Psoas muscle (tissue), 8 donors: ENCODE measurements around the gene RABGGTA. TPM values are rescaled to one million over a fixed set of nuclear protein-coding genes. Genes with fewer than 3 reads are reported as not detected.

Experiments
- ATAC-seq, 4 donors: fragments of 200-7000 bp; cut with Tn5 transposase; one replicate each; pipeline ENCODE4 v1.9.1; 2020; ENCODE audit warnings: moderate library complexity in 3 of 4, mild to moderate bottlenecking in 2 of 4
- DNase-seq, 2 donors: peaks; one replicate each; pipeline ENCODE4 v3.0.0-alpha.2; 2020
- H3K27ac ChIP-seq: fragments of 200-600 bp; one replicate; pipeline ENCODE4 v1.8.0; 2022
- H3K27me3 ChIP-seq, 3 donors: fragments of 200-600 bp in 1 of 3; one replicate each; pipeline versions ENCODE4 v1.6.1 to v1.8.0; 2013 to 2022; ENCODE audit warnings: low read length in 2 of 3, mild to moderate bottlenecking in 2 of 3, moderate library complexity in 1 of 3; ENCODE audit not compliant: insufficient read depth in 3 of 3
- H3K36me3 ChIP-seq, 2 donors: fragments of 200-600 bp in 1 of 2; one replicate each; pipeline versions ENCODE4 v1.6.1 to v1.8.0; 2013 to 2022; ENCODE audit warnings: low read depth in 1 of 2, mild to moderate bottlenecking in 1 of 2, moderate library complexity in 1 of 2; ENCODE audit not compliant: insufficient read depth in 1 of 2
- H3K4me1 ChIP-seq: fragments of 200-600 bp; one replicate; pipeline ENCODE4 v1.8.0; 2022
- H3K4me3 ChIP-seq: fragments of 200-600 bp; one replicate; pipeline ENCODE4 v1.8.0; 2022; ENCODE audit warnings: mild to moderate bottlenecking
- H3K9me3 ChIP-seq: fragments of 200-600 bp; one replicate; pipeline ENCODE4 v1.8.0; 2022
- CTCF ChIP-seq: fragments of 200-600 bp; IDR thresholded peaks from one replicate; pipeline ENCODE4 v1.8.0; 2022; ENCODE audit warnings: antibody characterized with exemption
- WGBS, 3 donors: extraction: QIAGEN DNeasy Blood & Tissue Kit; methylation state at CpG; one replicate each; pipeline versions ENCODE4 v1.1.6 to v1.1.7; 2013; 5-methylcytosine and 5-hydroxymethylcytosine counted together
- intact Hi-C, 2 donors: fragments of 100-400 bp; cut with DNase I; formaldehyde crosslinking; loops; one replicate each; pipeline versions ENCODE4 v1.11.0 to v1.14.2; 2022
- polyA plus RNA-seq, 3 donors: library from polyadenylated mRNA; stranded (reverse); fragments of 200-250 nt; gene quantifications; one replicate each; pipeline ENCODE4 v1.2.3, GENCODE V29; 2013
- total RNA-seq, 4 donors: library from RNA; stranded (reverse); fragmentation: NEBNext Ultra II Directional in 2 of 4; extraction: Animal tissue kit (Norgen Biotek cat#: 25700) in 2 of 4; gene quantifications; one replicate each; pipeline versions ENCODE4 v1.2.1 to v1.2.4, GENCODE V29; 2021 to 2023
- donor health status: healthy with polysubstance abuse.
- donor health status: DM: no; HTN: no; CAD: no; lungs with moderate emphysema.
- donor health status: Bipolar disorder and iron deficiency.
- donor health status: healthy.
- donor health status: DM: yes; HTN: yes; CAD: no.
- donor health status: DM: no; HTN: no; CAD: no.
- donor health status: DM: no; HTN: no; CAD: no.
- donor health status: DM: yes; HTN: yes; CAD: no.

The RABGGTA gene
- total and polyA plus RNA-seq, 7 donors = 15.1 to 36.2 (median 17.5) TPM

GRCh38 chr14:24308342-24309124, 37.1 kb upstream of the RABGGTA start:
- Histone ChIP-seq H3K4me3 (no peak overlapping the region), H3K9me3 (no peaks in the 10 kb centered on the region), H3K27ac (no peak overlapping the region), H3K27me3 (no peaks in the 10 kb centered on the region), H3K4me1 (peaks cover 13% of the 10 kb centered on the region), H3K36me3 (peaks cover 0 to 46% of the 10 kb centered on the region in 2 donors)
- intact Hi-C loops = loop anchor here in 1 of 2 donors (5.0 kb wide), 1 partner anchor 251 kb away; no protein-coding TSS in a partner anchor
- ATAC-seq = no peak
- TF ChIP-seq CTCF = peak; percentile 17
- DNase-seq = no peak
- 78 to 94% (median 80%) methylated on average over 6 to 7 of the region's 7 CpGs for WGBS, 3 donors

- TF ChIP-seq CTCF = peak; percentile 81
- Histone ChIP-seq H3K4me3 (no peak within 1 kb of the TSS), H3K9me3 (no peaks in the 10 kb centered on the region), H3K4me1 (peaks cover 13% of the 10 kb centered on the region), H3K27ac (no peak within 1 kb of the TSS), H3K36me3 (peaks cover 0 to 54% of the 10 kb centered on the region in 2 donors), H3K27me3 (no peaks in the 10 kb centered on the region)
- WGBS, 3 donors = 59 to 62% (median 60%) methylated on average over 6 of the region's 6 CpGs
- intact Hi-C loops = loop anchor here in 1 of 2 donors (5.0 kb wide), 1 partner anchor 250 kb away; no protein-coding TSS in a partner anchor
- DNase-seq (peak in 1 of 2 donors; percentile 53), ATAC-seq (peak in 3 of 4 donors; percentile 35 to 57 (median 42))
Observed at GRCh38 chr14:24307575-24308341, 36.4 kb upstream of the RABGGTA start, which contains the start of gene CIDEB. CIDEB (minus strand) TSS chr14:24307977; CDS start chr14:24307858, 119 bp downstream.

- H3K4me3 ChIP-seq = no peak overlapping the region
- peaks cover 13% of the 10 kb centered on the region for H3K4me1 ChIP-seq
- ATAC-seq = no peak
- H3K27ac ChIP-seq = no peak overlapping the region
- WGBS, 3 donors = 73 to 82% (median 76%) methylated on average over 11 of the region's 11 CpGs
- H3K27me3 ChIP-seq = no peaks in the 10 kb centered on the region
- intact Hi-C loops = loop anchor here in 1 of 2 donors (5.0 kb wide), 1 partner anchor 250 kb away; no protein-coding TSS in a partner anchor
- H3K36me3 ChIP-seq = peaks cover 0 to 60% of the 10 kb centered on the region in 2 donors
- TF ChIP-seq CTCF = no peak
- no peaks in the 10 kb centered on the region for H3K9me3 ChIP-seq
- DNase-seq = no peak
Observed at GRCh38 chr14:24307156-24307574, 35.8 kb upstream of the RABGGTA start.

GRCh38 chr14:24304019-24304387, 32.6 kb upstream of the RABGGTA start:
- ATAC-seq (no peak), DNase-seq (no peak)
- Histone ChIP-seq H3K36me3 (peaks cover 0 to 74% of the 10 kb centered on the region in 2 donors), H3K4me1 (peaks cover 14% of the 10 kb centered on the region), H3K27me3 (no peaks in the 10 kb centered on the region), H3K27ac (no peak overlapping the region), H3K9me3 (no peaks in the 10 kb centered on the region), H3K4me3 (no peak overlapping the region)
- no peak for TF ChIP-seq CTCF
- 96 to 97% (median 97%) methylated on average over 10 to 11 of the region's 11 CpGs for WGBS, 3 donors
- intact Hi-C loops = no loop called here
